ENCODE data around the gene PRICKLE4. TPM values are rescaled to one million over a fixed set of nuclear protein-coding genes. Genes with fewer than 3 reads are reported as not detected.

Gene PRICKLE4
- total and polyA plus RNA-seq, 2 of the 8 experiments (the other 6 are each of a cell fraction or from before 2014, with no cell fraction given) = 0.32 to 1.4 TPM

GRCh38 chr6:41771058-41771983, 9.3 kb upstream of the PRICKLE4 start:
- H3K36me3 ChIP-seq (ENCODE audit: control insufficient read depth in 2 of 4, insufficient read depth in 4 of 4, low read length in 3 of 4) = peaks cover 0 to 7% (median 4%) of the 10 kb centered on the region in 4 experiments; a peak in 5 of 8 replicates
- no peak overlapping the region for H2BK120ac ChIP-seq (replicated peaks; ENCODE audit: low read depth, low read length)
- H2BK15ac ChIP-seq (ENCODE audit: low read length) = no peak overlapping the region
- H2BK20ac ChIP-seq (ENCODE audit: low read length) = no peak overlapping the region
- H3K9me3 ChIP-seq (ENCODE audit: insufficient read depth in 2 of 2, low read depth in 1 of 2, low read length in 1 of 2) = no peaks in the 10 kb centered on the region
- no peaks in the 10 kb centered on the region for H3K79me1 ChIP-seq (ENCODE audit: low read depth, low read length)
- no peak overlapping the region; the same call in 1 of the 2 replicates for H4K8ac ChIP-seq (ENCODE audit: extremely low read depth, insufficient read depth, low read length)
- no peak overlapping the region for H3K18ac ChIP-seq (ENCODE audit: extremely low read depth, low read length)
- no peak overlapping the region for H2BK12ac ChIP-seq (ENCODE audit: low read depth, low read length)
- no peak for DNase-seq (ENCODE audit: low read depth in 1 of 2, low spot score in 2 of 2)
- H4K5ac ChIP-seq (ENCODE audit: insufficient read length, low read depth, low read length) = no peak overlapping the region
- 93% methylated on average over 25 of the region's 29 CpGs; no CpG with 5 or more reads in 1 of the 2 experiments for WGBS, 2 experiments (ENCODE audit: extremely low coverage in 1 of 2, insufficient coverage in 1 of 2, insufficient read length in 1 of 2, insufficient replicate concordance in 2 of 2, low coverage in 1 of 2, low lambda C conversion rate in 2 of 2, missing lambda C conversion rate in 1 of 2)
- H2AFZ ChIP-seq (ENCODE audit: low read length) = no peak overlapping the region
- no peak overlapping the region for H3K9ac ChIP-seq (replicated peaks in 1 of 4; ENCODE audit: extremely low read depth in 1 of 4, low read depth in 3 of 4, low read length in 3 of 4)
- no peaks in the 10 kb centered on the region; a peak in 1 of 7 replicates for H3K4me1 ChIP-seq (replicated peaks in 1 of 4; ENCODE audit: control insufficient read depth in 3 of 4, insufficient read depth in 4 of 4, low read length in 3 of 4)
- no peaks in the 10 kb centered on the region for H3K23me2 ChIP-seq (ENCODE audit: low read depth, low read length)
- no peak overlapping the region for H3K4ac ChIP-seq (replicated peaks; ENCODE audit: insufficient read length, low read depth, low read length)
- H3K79me2 ChIP-seq (ENCODE audit: control insufficient read depth in 1 of 2, insufficient read depth in 2 of 2, low read length in 2 of 2) = no peaks in the 10 kb centered on the region
- no peak for FAIRE-seq
- no peak overlapping the region for H3K14ac ChIP-seq (ENCODE audit: insufficient read length)
- H3K23ac ChIP-seq (ENCODE audit: insufficient read length) = no peak overlapping the region
- no peaks in the 10 kb centered on the region for H3K27me3 ChIP-seq (replicated peaks in 1 of 4; ENCODE audit: control insufficient read depth in 3 of 4, extremely low read depth in 1 of 4, insufficient read depth in 3 of 4, low read length in 3 of 4)
- no peak overlapping the region for H3K56ac ChIP-seq (replicated peaks; ENCODE audit: insufficient read length, low read depth, low read length)
- H4K91ac ChIP-seq (replicated peaks; ENCODE audit: insufficient read length, low read length) = no peak overlapping the region
- no peak overlapping the region for H3K27ac ChIP-seq (ENCODE audit: low read depth, low read length)
- H2AK5ac ChIP-seq (ENCODE audit: low read depth, low read length) = no peak overlapping the region
- H3K4me2 ChIP-seq (ENCODE audit: insufficient read depth in 1 of 2, low read depth in 2 of 2, low read length in 2 of 2) = no peak overlapping the region
- H3K4me3 ChIP-seq (ENCODE audit: extremely low read depth in 1 of 4, insufficient read depth in 2 of 4, low read depth in 3 of 4, low read length in 4 of 4) = no peak overlapping the region
- H4K20me1 ChIP-seq (replicated peaks in 1 of 2; ENCODE audit: control insufficient read depth in 1 of 2, insufficient read depth in 2 of 2, low read length in 2 of 2) = peaks cover 0 to 3% of the 10 kb centered on the region in 2 experiments
- H2BK5ac ChIP-seq (ENCODE audit: low read depth, low read length) = 0 out of 2 replicates have a peak overlapping the region, but pooled peaks have one; percentile 24
- ChIA-PET POLR2A (ENCODE audit: partially characterized antibody) (no interaction called here), CTCF (ENCODE audit: partially characterized antibody) (interaction anchor here (0.7 to 1.9 kb wide), 7 partner anchors 29 to 77 kb away, joined by 3 to 12 read pairs (median 3); partner anchors contain the start of gene TFEB)
- TF ChIP-seq CREB1 (IDR thresholded peaks at IDR 0.05) = no peak
- TF ChIP-seq SIX5 (IDR thresholded peaks at IDR 0.05; ENCODE audit: low read depth, low read length) = no peak
- no peak for TF ChIP-seq SRF (IDR thresholded peaks at IDR 0.05; ENCODE audit: low read depth, low read length)
- no peak for TF ChIP-seq EZH2 (IDR thresholded peaks at IDR 0.05; ENCODE audit: low read depth, low read length, severe bottlenecking)
- no peak for TF ChIP-seq TBP (IDR thresholded peaks at IDR 0.05; ENCODE audit: low read depth, low read length)
- TF ChIP-seq TCF12 (IDR thresholded peaks at IDR 0.05; ENCODE audit: low read depth, low read length) = no peak
- no peak for TF ChIP-seq ATF3 (IDR thresholded peaks at IDR 0.05; ENCODE audit: insufficient read depth, low read depth, low read length)
- TF ChIP-seq SUZ12 (IDR thresholded peaks at IDR 0.05; ENCODE audit: low read length) = no peak
- no peak for TF ChIP-seq PHF8 (conservative IDR thresholded peaks at IDR 0.05; ENCODE audit: low read depth, low read length)
